Measurements from ENCODE around the gene SCML2. TPM values are rescaled to one million over a fixed set of nuclear protein-coding genes. Genes with fewer than 3 reads are reported as not detected.

Gene SCML2
- total RNA-seq (2016; rRNA removed; fragmentation: Illumina TruSeq; extraction: Trizol) (7.6 and 8.7 TPM in 2 replicates), polyA plus RNA-seq (2011; rRNA removed) (4.5 and 5.1 TPM in 2 replicates), polyA minus RNA-seq (2011; rRNA and poly(A)+ RNA removed; ENCODE audit: low replicate concordance) (1.1 and 4.9 TPM in 2 replicates), Bru-seq, nascent RNA (percentile 52 among the genes with signal in this experiment), BruChase-seq, experiment 1, labeled RNA remaining after a 6-hour chase (percentile 57 among the genes with signal in this experiment), BruChase-seq, experiment 2, labeled RNA remaining after a 2-hour chase (percentile 52 among the genes with signal in this experiment)
- 2.7 and 3.4 TPM in 2 replicates for total RNA-seq (2016; cell fraction: cytosol; rRNA removed; fragmentation: Illumina TruSeq; extraction: Trizol; ENCODE audit: low read depth)
- total RNA-seq (2016; cell fraction: insoluble cytoplasmic fraction; rRNA removed; fragmentation: Illumina TruSeq; extraction: Trizol): 6.9 and 9.9 TPM in 2 replicates
- 3.2 and 3.8 TPM in 2 replicates for total RNA-seq (2016; cell fraction: membrane; rRNA removed; fragmentation: Illumina TruSeq; extraction: Trizol)
- 6.9 and 7.2 TPM in 2 replicates for total RNA-seq (2016; cell fraction: nucleus; rRNA removed; fragmentation: Illumina TruSeq; extraction: Trizol)
- polyA plus RNA-seq (2011; cell fraction: cytosol; rRNA removed): 2.6 and 3.2 TPM in 2 replicates
- polyA plus RNA-seq (2011; cell fraction: nucleus; rRNA removed): 3.9 and 4.4 TPM in 2 replicates
- 4.2 and 4.4 TPM in 2 replicates for polyA plus RNA-seq (2012)
- 0.35 and 0.52 TPM in 2 replicates for polyA plus RNA-seq (2016; cell fraction: cytosol; fragmentation: Illumina TruSeq; extraction: Trizol; ENCODE audit: low read depth)
- polyA plus RNA-seq (2016; cell fraction: insoluble cytoplasmic fraction; fragmentation: Illumina TruSeq; extraction: Trizol; ENCODE audit: low read depth): 9.5 and 13.2 TPM in 2 replicates
- 1.8 and 2.3 TPM in 2 replicates for polyA plus RNA-seq (2016; cell fraction: membrane; fragmentation: Illumina TruSeq; extraction: Trizol; ENCODE audit: low read depth)
- 13.4 and 13.9 TPM in 2 replicates for polyA plus RNA-seq (2016; cell fraction: nucleus; fragmentation: Illumina TruSeq; extraction: Trizol; ENCODE audit: insufficient read depth, low read depth)
- polyA minus RNA-seq (2011; cell fraction: cytosol; rRNA and poly(A)+ RNA removed): 3.4 and 3.9 TPM in 2 replicates
- 5.2 and 5.9 TPM in 2 replicates for polyA minus RNA-seq (2011; cell fraction: nucleus; rRNA and poly(A)+ RNA removed)
- long read RNA-seq, experiment 1, partial matches to known transcripts: 0 of 3 reads
- long read RNA-seq, experiment 1, other reads (novel, unspliced or antisense): 3 of 3 reads
- long read RNA-seq, experiment 2, full-length matches to known transcripts: 1 of 4 reads
- long read RNA-seq, experiment 2, partial matches to known transcripts: 0 of 4 reads
- long read RNA-seq, experiment 2, other reads (novel, unspliced or antisense): 3 of 4 reads

DNA sequence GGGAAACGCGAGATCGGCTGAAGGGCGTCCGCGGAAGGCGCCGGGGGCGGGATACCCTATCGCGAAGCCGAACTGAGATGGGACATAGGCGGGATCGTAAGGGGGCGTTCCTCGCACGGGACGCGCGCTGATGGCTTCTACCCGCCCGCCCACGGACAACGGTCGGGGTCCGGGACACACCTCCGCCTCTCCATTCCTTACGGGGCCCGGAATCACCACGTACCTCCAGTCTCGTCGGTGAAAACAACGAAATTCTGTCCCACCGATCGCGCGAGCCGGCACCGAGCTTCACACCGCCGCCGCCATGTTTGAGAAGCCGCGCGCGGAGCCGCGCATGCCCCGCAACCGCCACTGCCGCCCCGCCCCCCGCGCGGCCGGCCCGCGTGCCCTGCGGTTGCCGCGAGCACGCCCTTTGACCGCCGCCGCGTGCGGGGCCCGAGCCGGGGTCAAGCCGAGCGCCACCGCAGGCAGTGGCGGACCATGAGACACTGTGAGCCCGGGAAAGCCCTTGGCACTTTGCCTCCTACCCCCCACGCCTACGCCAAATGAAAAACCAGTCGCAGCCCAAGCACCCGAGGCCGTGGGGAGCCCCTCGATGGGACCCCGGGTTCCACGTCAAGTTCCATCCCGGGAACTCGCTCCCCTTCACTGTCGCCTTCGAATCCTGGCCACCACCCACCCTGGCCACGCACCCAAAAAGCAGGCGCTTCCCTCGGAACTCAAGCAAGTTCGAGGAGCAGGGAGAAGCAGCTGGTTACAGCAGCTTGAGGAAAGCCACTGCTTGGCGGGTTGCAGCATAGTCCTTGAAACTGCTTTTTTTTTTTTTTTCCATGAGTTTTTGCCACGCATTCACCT is at the start of gene SCML2:
Gene SCML2, minus strand, starts transcription at position 320 of the 855 bp plus-strand sequence. CDS start 20,617 bp downstream, outside the sequence.
- Histone ChIP-seq H3K36me3 (replicated peaks in 1 of 2; ENCODE audit: control insufficient read depth in 1 of 2, insufficient read depth in 2 of 2, low read length in 2 of 2) (no peaks in the 10 kb centered on the region), H3K4me3 (replicated peaks in 1 of 3; ENCODE audit: insufficient read depth in 1 of 3, low read depth in 2 of 3, low read length in 3 of 3) (peak within 1 kb of the TSS; percentile 71 to 75 (median 73)), H3K4me1 (ENCODE audit: insufficient read depth, low read length) (peaks cover 33% of the 10 kb centered on the region), H3K27me3 (ENCODE audit: control insufficient read depth in 1 of 2, insufficient read depth in 2 of 2, low read length in 2 of 2) (0 out of 5 replicates have a peak, but pooled peaks cover 0 to 4% of the 10 kb centered on the region in 2 experiments), H3K9ac (ENCODE audit: insufficient read depth, low read depth, low read length) (peak within 1 kb of the TSS; percentile 43), H4K20me1 (ENCODE audit: insufficient read depth, low read length) (no peaks in the 10 kb centered on the region), H3K79me2 (ENCODE audit: insufficient read depth, low read length) (peaks cover 18% of the 10 kb centered on the region), H3K27ac (ENCODE audit: extremely low read length, insufficient read depth, low read length) (peak within 1 kb of the TSS; percentile 57), H2AFZ (ENCODE audit: low read length) (peak within 1 kb of the TSS; percentile 27), H3K9me3 (ENCODE audit: low read length) (no peaks in the 10 kb centered on the region), H3K4me2 (ENCODE audit: low read depth, low read length) (peak within 1 kb of the TSS; percentile 83)
- intact Hi-C loops (cut with micrococcal nuclease; ENCODE audit: unreplicated experiment) (no loop called here), in situ Hi-C loops (cut with HindIII; ENCODE audit: extremely low pct_ligation_motif_present, low pct_unique_long_range_greater_than_20kb) (no loop called here)
- peak; percentile 79 for ATAC-seq
- peak; percentile 5 for DNase-seq (ENCODE audit: low spot score)
- FAIRE-seq: peak; percentile 60
- no TSS peak for BruUV-seq (replicated peaks)
- 4% methylated on average over 4 of the region's 92 CpGs for WGBS (ENCODE audit: low lambda C conversion rate)
- ChIA-PET POLR2A (interaction anchor here (1.3 to 1.8 kb wide), 2 partner anchors 10 to 71 kb away, joined by 3 to 4 read pairs; partner anchors contain the start of gene CDKL5), CTCF (ENCODE audit: low intra/inter-chr PET ratio, low total read pairs) (no interaction called here)
- peak; percentile 15; the same call in 1 of the 2 replicates for TF ChIP-seq ZNF503 (CRISPR knock-in tag; IDR thresholded peaks at IDR 0.05)
- no peak for TF ChIP-seq SMC3 (IDR thresholded peaks at IDR 0.05; ENCODE audit: low read length)
- TF ChIP-seq ZNF251 (CRISPR knock-in tag; IDR thresholded peaks at IDR 0.05): no peak
- TF ChIP-seq, protein P1, sequence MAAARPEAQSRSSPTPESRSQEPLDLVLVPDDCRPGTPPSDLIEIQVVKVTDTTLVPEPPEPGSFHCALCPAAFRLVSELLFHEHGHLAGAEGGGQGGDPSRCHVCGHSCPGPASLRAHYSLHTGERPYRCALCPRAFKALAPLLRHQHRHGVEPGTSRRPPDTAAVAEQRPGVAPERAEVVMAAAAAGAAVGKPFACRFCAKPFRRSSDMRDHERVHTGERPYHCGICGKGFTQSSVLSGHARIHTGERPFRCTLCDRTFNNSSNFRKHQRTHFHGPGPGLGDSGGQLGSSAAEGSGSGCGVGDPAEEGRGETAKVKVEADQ (CRISPR knock-in tag; IDR thresholded peaks at IDR 0.05; ENCODE audit: borderline replicate concordance): 0 out of 2 replicates have a peak, but pooled peaks have one; percentile 21
- TF ChIP-seq HOXA9 (CRISPR knock-in tag; IDR thresholded peaks at IDR 0.05; ENCODE audit: borderline replicate concordance): no peak
- TF ChIP-seq ZNF138 (CRISPR knock-in tag; IDR thresholded peaks at IDR 0.05; ENCODE audit: low read depth): no peak
- TF ChIP-seq ZC3H4 (CRISPR knock-in tag; IDR thresholded peaks at IDR 0.05; ENCODE audit: borderline replicate concordance): no peak
- no peak for TF ChIP-seq WIZ (CRISPR knock-in tag; IDR thresholded peaks at IDR 0.05)
- TF ChIP-seq SRSF9 (IDR thresholded peaks at IDR 0.05; ENCODE audit: borderline replicate concordance, insufficient read depth, low read depth, low read length, poor library complexity, severe bottlenecking): no peak
- no peak for TF ChIP-seq STAT5B (CRISPR knock-in tag; IDR thresholded peaks at IDR 0.05)
- no peak for TF ChIP-seq CBX2 (IDR thresholded peaks at IDR 0.05; ENCODE audit: low read depth, low read length)
- no peak for TF ChIP-seq CBX2 (CRISPR knock-in tag; IDR thresholded peaks at IDR 0.05; ENCODE audit: low read depth)
- TF ChIP-seq TGIF2 (CRISPR knock-in tag; IDR thresholded peaks at IDR 0.05): no peak
- TF ChIP-seq FOSL2 (CRISPR knock-in tag; IDR thresholded peaks at IDR 0.05): no peak
- peak; percentile 88 for TF ChIP-seq YY1 (IDR thresholded peaks at IDR 0.05; ENCODE audit: insufficient read depth, insufficient replicate concordance, low read depth, low read length)
- TF ChIP-seq ZNF563 (CRISPR knock-in tag; IDR thresholded peaks at IDR 0.05): peak; percentile 51; the same call in 1 of the 2 replicates

Measured in HepG2 (cell line).